Fibroblast of mammary gland (primary cell): ENCODE results near the gene LHFPL3.
A peak's percentile ranks its signal among the peaks of the same experiment; 100 is the strongest.

Source experiments
- DNase-seq: peaks from one replicate; pipeline ENCODE4 v3.0.0-alpha.2; 2010; ENCODE audit warnings: low read depth
- H3K4me3 ChIP-seq: 2 replicates; pipeline ENCODE4 v1.5.1; 2011; ENCODE audit warnings: low read depth, mild to moderate bottlenecking, low read length, moderate library complexity; ENCODE audit not compliant: control insufficient read depth
- CTCF ChIP-seq: conservative IDR thresholded peaks from 2 replicates; pipeline ENCODE4 v1.5.1; 2011; ENCODE audit warnings: low read depth, low read length, inconsistent platforms; ENCODE audit not compliant: control insufficient read depth, insufficient read depth

The LHFPL3 gene

GRCh38 chr7:104652434-104652833, 324.0 kb downstream of the LHFPL3 start:
- no peak for TF ChIP-seq CTCF
- DNase-seq, result no peak
- H3K4me3 ChIP-seq, result no peak overlapping the region

GRCh38 chr7:104652865-104653264, 324.5 kb downstream of the LHFPL3 start:
- DNase-seq, result no peak
- H3K4me3 ChIP-seq, result no peak overlapping the region
- no peak for TF ChIP-seq CTCF

- no peak for TF ChIP-seq CTCF
- H3K4me3 ChIP-seq, result no peak overlapping the region
- no peak for DNase-seq
Observed at GRCh38 chr7:104653825-104654401, 325.5 kb downstream of the LHFPL3 start.

- no peak overlapping the region for H3K4me3 ChIP-seq
- DNase-seq, result no peak
- TF ChIP-seq CTCF, result no peak
Observed at GRCh38 chr7:104655592-104655991, 327.2 kb downstream of the LHFPL3 start.

GRCh38 chr7:104656467-104656866, 328.1 kb downstream of the LHFPL3 start:
- no peak for TF ChIP-seq CTCF
- DNase-seq, result peak; percentile 3
- H3K4me3 ChIP-seq, result no peak overlapping the region

- no peak for TF ChIP-seq CTCF
- H3K4me3 ChIP-seq, result no peak overlapping the region
- no peak for DNase-seq
Observed at GRCh38 chr7:104657134-104657533, 328.7 kb downstream of the LHFPL3 start.

- no peak overlapping the region for H3K4me3 ChIP-seq
- TF ChIP-seq CTCF, result no peak
Observed at GRCh38 chr7:104661575-104661974, 333.2 kb downstream of the LHFPL3 start.

More at GRCh38 chr7:104661575-104661974, 333.2 kb downstream of the LHFPL3 start:
- no peak for DNase-seq
